HL-60/S4 treated with retinoic acid at 250 ng/mL for 4 days and 3 days (cell line): ENCODE data around the gene UNG.
"Not testable (repeated sequence)": the region's sequence is repeated elsewhere in the genome, so short reads cannot be mapped to it uniquely, and the experiment has no call there.

ENCODE experiments used
- in situ Hi-C: fragments of 300-500 bp; cut with MboI; formaldehyde crosslinking; loops from 2 replicates; pipeline ENCODE4 v1.7.0; 2022; ENCODE audit warnings: low sequenced_read_pairs

UNG gene

GRCh38 chr12:109115758-109116610 lies 18.6 kb downstream of the UNG start, which contains the start of gene ACACB:
TSS of gene ACACB (plus strand) at chr12:109116587. CDS start at chr12:109139406, 22,819 bp downstream.
- in situ Hi-C loops = no loop called here

DNA sequence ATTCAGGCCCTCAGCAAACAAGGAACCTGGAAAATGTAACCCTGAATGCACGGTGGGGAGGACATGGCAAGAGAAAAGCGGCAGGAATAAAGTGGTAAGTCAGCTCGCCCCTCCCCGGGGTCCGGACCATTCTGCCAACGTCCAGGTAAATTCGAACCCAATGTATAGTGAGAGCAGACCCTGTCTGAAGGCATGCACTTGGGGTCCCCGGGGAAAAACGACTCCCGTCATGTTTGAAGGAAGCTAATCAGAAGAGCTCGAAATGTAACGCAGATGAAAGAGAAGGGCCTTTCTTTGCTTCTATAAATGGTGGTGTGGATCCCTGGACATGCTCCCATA lies 19.2 kb downstream of the UNG start:
- in situ Hi-C loops = no loop called here

GRCh38 chr12:109120095-109120494 lies 22.7 kb downstream of the UNG start:
- in situ Hi-C loops = no loop called here

- in situ Hi-C loops = no loop called here
Measured at GRCh38 chr12:109120557-109120956, 23.2 kb downstream of the UNG start.

- in situ Hi-C loops = no loop called here
Measured at GRCh38 chr12:109121346-109121880, 24.0 kb downstream of the UNG start.

- in situ Hi-C loops = no loop called here
Measured at GRCh38 chr12:109124878-109125648, 27.7 kb downstream of the UNG start.

- in situ Hi-C loops = no loop called here
Measured at GRCh38 chr12:109125791-109126190, 28.4 kb downstream of the UNG start.

DNA sequence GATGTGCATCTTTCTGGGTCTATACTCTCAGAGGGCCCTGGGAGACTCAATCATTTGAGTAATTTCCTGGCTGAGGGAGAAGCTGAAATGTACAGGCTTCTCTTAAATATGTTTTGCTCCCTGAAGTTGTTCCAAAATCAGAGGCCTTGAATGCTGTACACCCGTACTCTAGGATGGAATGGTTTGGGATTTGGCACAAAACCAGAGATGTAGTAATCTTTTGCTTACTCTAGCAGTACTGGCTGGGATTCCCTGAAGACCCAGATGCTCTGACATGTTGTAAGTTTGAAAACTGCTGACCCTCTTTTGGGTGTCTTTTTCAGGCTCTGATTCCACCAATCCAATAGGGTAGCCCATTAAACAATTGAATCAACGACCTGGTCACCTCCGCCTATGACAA lies 29.4 kb downstream of the UNG start:
- in situ Hi-C loops = no loop called here

DNA sequence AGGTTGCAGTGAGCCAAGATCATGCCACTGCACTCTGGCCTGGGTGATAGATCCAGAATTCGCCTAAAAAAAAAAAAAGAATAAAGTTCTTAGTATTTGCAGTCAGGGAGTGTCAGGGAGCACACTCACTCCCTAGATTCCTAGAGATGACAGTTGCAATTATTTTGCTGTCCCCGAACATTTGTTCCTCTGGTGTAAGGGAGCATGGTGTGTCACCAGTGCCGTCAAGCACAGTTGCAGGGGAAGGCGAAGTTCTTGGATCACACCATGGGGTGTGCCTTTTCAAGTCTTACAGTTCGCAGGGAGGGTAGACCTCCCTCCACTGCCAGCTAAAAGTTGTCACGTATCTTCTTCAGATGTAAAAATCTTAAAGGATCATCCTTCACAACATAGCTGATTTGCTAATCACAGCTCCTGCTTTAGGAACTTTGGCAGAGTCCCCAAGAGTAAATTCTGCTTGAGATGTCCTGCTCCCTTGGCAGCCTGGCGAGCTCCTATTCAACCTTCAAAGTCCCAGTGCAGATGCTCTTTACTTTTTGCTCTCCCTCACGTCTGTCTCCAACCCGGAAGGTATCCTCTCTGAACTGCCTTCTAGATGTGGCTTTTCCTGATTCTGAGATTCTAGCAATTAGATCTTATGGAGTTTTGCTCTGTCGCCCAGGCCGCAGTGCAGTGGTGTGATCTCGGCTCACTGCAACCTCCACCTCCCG lies 30.3 kb downstream of the UNG start:
- in situ Hi-C loops = no loop called here

DNA sequence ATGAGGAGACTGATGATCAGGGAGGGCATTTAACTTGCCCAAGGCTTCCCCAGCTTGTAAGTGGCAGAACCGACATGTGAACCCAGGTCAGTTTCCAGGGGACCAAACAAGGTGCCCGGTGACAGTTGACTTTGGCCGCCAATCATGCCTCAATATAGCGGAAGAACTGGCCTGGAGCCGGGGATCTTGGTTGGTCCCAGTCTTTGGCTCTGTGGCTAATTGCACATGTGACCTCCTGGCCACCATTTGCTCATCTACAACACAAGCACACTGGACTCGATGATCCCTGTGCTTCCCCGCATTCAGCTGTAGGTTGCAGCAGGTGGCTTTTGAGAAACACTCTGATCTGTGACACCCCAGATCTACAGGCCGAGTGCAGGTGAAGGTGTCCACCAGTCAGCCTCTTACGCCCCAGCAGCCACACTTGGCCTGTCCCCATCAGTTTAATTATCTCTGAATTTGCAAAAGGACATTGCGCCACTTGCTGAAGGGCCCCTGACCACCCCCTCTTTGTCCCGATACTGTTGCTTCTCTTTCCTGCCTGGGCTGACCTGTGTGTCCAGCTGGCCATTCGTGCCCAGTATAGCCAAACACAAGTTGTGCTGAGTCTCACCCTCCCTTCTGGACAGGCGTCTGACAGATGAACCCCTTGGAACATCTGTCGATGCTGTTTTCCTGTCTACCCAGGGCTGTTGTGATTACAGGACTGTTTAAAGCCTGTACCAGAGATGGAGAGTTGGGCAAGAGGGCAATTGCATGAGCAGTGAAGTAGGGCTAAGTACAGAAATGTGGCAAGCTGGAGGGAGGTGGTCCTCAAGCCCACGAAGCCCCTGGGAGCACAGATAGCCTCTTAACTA lies 33.1 kb downstream of the UNG start:
- in situ Hi-C loops = no loop called here

GRCh38 chr12:109131154-109132050 lies 34.0 kb downstream of the UNG start:
- in situ Hi-C loops = no loop called here

DNA sequence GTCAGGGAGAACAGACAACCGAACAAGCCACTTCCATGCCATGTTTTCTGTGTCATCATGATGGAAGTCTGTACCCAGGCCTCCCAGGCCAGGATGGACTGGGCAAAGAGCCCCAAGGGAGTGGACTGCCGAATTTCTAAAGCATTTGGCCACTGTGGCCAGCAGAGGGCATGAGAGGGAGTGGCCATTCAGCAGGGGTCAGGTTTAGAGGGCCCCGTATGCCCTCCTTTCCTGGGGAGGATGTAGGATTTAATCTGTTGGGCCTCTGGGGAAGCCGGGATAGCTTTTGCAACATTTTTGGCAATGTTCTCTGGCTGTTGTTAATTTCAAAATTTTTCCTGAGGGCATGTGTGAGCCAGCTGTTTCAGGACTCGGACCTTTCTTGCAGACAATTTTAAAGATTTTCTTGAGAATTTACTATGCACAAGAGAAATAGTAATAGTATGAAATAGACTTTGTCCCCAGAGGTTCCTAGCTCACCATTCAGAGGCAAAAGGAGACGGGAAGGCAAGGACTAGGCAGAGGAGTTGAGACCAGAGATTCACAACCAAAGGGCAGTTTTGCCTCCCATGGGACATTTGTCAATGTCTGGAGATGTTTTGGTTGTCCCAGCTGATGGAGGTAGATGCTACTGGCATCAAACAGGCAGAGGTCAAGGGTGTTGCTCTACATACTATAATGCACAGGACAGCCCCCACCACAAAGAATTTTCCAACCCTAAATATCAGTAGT lies 37.0 kb downstream of the UNG start:
- in situ Hi-C loops = no loop called here

DNA sequence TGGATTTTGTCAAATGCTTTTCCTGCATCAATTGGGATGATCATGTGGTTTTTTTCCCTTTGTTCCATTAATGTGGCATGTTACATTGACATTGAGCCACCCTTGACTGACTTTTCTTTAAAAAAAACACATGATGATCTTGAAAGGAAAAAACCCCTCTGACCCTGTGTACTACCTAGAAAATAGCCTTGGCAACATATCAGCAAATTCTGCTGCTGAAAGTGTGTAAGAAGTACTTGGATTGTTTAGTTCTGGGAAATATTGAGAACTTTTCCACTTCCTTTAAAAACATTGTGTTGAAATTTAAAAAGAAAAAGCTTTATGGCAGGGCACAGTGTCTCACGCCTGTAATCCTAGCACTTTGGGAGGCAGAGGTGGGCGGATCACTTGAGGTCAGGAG lies 39.7 kb downstream of the UNG start:
- in situ Hi-C loops = no loop called here

DNA sequence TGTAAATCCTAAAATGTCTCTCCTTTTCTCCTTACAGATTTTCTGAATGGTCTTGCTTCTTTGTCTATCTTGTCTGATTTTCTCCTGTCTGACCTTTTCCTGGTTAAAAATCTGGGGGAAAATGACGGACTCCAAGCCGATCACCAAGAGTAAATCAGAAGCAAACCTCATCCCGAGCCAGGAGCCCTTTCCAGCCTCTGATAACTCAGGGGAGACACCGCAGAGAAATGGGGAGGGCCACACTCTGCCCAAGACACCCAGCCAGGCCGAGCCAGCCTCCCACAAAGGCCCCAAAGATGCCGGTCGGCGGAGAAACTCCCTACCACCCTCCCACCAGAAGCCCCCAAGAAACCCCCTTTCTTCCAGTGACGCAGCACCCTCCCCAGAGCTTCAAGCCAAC lies 42.0 kb downstream of the UNG start:
- in situ Hi-C loops = no loop called here

DNA sequence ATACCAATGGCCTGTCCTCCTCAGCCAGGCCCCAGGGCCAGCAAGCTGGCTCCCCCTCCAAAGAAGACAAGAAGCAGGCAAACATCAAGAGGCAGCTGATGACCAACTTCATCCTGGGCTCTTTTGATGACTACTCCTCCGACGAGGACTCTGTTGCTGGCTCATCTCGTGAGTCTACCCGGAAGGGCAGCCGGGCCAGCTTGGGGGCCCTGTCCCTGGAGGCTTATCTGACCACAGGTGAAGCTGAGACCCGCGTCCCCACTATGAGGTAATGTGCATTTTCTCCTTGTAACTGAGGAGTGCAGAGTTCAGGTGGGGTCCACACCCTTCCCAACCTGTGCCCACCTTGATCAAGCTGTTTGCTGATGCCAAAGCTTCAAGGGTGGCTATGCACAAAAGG lies 42.4 kb downstream of the UNG start:
- in situ Hi-C loops = no loop called here

- in situ Hi-C loops = no loop called here
Measured at GRCh38 chr12:109140560-109140959, 43.2 kb downstream of the UNG start.

- in situ Hi-C loops = no loop called here
Measured at GRCh38 chr12:109144224-109144623, 46.8 kb downstream of the UNG start.

DNA sequence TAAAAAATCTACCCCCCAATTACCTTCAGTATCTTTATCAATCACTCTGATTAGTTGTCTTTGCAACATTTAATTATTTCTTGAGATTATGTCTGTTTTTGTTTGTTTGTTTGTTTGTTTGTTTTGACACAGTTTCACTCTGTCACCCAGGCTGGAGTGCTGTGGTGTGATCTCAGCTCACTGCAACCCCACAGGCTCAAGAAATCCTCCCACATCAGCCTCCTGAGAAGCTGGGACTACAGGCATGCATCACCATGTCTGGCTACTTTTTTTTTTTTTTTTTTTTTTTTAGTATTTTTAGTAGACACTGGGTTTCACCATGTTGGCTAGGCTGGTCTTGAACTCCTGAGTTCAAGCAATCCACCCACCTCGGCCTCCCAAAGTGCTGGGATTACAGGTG lies 49.7 kb downstream of the UNG start:
- in situ Hi-C loops = not testable (repeated sequence)

DNA sequence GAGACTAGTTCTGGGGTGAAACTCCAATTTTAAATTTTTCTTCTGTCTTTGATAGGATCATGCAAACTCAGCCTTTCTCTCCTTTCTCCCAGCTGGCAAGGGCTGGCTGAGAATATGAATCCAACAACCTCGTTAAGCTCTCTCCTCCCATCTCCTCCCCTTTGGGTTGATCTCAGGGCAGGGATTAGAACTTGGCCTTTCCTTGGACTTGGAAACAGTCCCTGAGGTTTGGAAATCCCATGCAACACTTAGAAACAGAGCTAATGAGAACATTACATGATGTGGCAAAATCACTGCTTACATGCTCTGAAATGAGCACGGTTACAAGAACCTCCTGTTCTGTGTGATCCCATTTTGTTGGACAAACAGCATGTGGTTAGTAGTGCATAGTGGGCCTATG lies 50.6 kb downstream of the UNG start:
- in situ Hi-C loops = no loop called here
